ENCODE results near the gene SPN.
"Not testable (repeated sequence)": the region's sequence is repeated elsewhere in the genome, so short reads cannot be mapped to it uniquely, and the experiment has no call there.

The SPN gene

GRCh38 chr16:29705030-29705429 is 42.0 kb downstream of the SPN start:
- no CpG with 5 or more reads among the region's 2 CpGs for WGBS
- no peak overlapping the region for H2AFZ ChIP-seq (ENCODE audit: low read depth, low read length)
- DNase-seq, result no peak
- H3K18ac ChIP-seq (ENCODE audit: low read depth in 1 of 2, low read length in 2 of 2), result no peak overlapping the region
- no peak overlapping the region for H4K8ac ChIP-seq (ENCODE audit: low read length)
- H3K79me1 ChIP-seq (replicated peaks; ENCODE audit: low read length, poor library complexity, severe bottlenecking), result no peaks in the 10 kb centered on the region
- no peak overlapping the region for H2AK5ac ChIP-seq (ENCODE audit: low read length, severe bottlenecking)
- no peak overlapping the region for H3K14ac ChIP-seq (ENCODE audit: low read length in 2 of 2)
- H2BK5ac ChIP-seq (ENCODE audit: low read depth, low read length, poor library complexity, severe bottlenecking), result no peak overlapping the region
- no peak overlapping the region for H2BK15ac ChIP-seq (ENCODE audit: low read depth, poor library complexity, severe bottlenecking)
- H3K27me3 ChIP-seq (ENCODE audit: control insufficient read depth in 1 of 2, insufficient read depth in 1 of 2, low read length in 2 of 2), result peaks cover 0 to 8% of the 10 kb centered on the region in 2 experiments
- H2BK120ac ChIP-seq (ENCODE audit: low read depth, low read length), result no peak overlapping the region
- H2BK12ac ChIP-seq (ENCODE audit: low read length in 2 of 2), result no peak overlapping the region
- H3K4me1 ChIP-seq (ENCODE audit: control insufficient read depth, insufficient read depth, low read depth, low read length), result peaks cover 15% of the 10 kb centered on the region
- H3K9ac ChIP-seq (ENCODE audit: low read length), result no peak overlapping the region
- no peak overlapping the region for H3K4me2 ChIP-seq (ENCODE audit: low read length, poor library complexity, severe bottlenecking)
- no peaks in the 10 kb centered on the region for H3K9me3 ChIP-seq (ENCODE audit: control insufficient read depth, low read length)
- no peak overlapping the region for H4K91ac ChIP-seq (ENCODE audit: low read length)
- no peak overlapping the region for H3K4me3 ChIP-seq (ENCODE audit: insufficient read depth in 1 of 2, low read depth in 1 of 2, low read length in 2 of 2)
- no peak overlapping the region for H3K4ac ChIP-seq (ENCODE audit: low read depth in 1 of 2, low read length in 2 of 2)
- no peak overlapping the region for H3K23ac ChIP-seq (ENCODE audit: low read length in 2 of 2)
- no peaks in the 10 kb centered on the region for H3K36me3 ChIP-seq (ENCODE audit: control insufficient read depth in 1 of 2, insufficient read depth in 2 of 2, low read depth in 1 of 2, low read length in 2 of 2)
- H3K27ac ChIP-seq (ENCODE audit: low read length, poor library complexity, severe bottlenecking), result no peak overlapping the region

GRCh38 chr16:29707160-29707559 is 44.1 kb downstream of the SPN start:
- not testable (repeated sequence) for H2BK15ac ChIP-seq (ENCODE audit: low read depth, poor library complexity, severe bottlenecking); H3K79me1 ChIP-seq (replicated peaks; ENCODE audit: low read length, poor library complexity, severe bottlenecking); H3K18ac ChIP-seq (ENCODE audit: low read depth in 1 of 2, low read length in 2 of 2); H3K27me3 ChIP-seq (ENCODE audit: control insufficient read depth in 1 of 2, insufficient read depth in 1 of 2, low read length in 2 of 2); H3K4me1 ChIP-seq (ENCODE audit: control insufficient read depth, insufficient read depth, low read depth, low read length); H2BK12ac ChIP-seq (ENCODE audit: low read length in 2 of 2); DNase-seq; H3K4me3 ChIP-seq (ENCODE audit: insufficient read depth in 1 of 2, low read depth in 1 of 2, low read length in 2 of 2); H4K8ac ChIP-seq (ENCODE audit: low read length); H3K4me2 ChIP-seq (ENCODE audit: low read length, poor library complexity, severe bottlenecking); H2BK120ac ChIP-seq (ENCODE audit: low read depth, low read length); H3K23ac ChIP-seq (ENCODE audit: low read length in 2 of 2); H3K9ac ChIP-seq (ENCODE audit: low read length); H3K36me3 ChIP-seq (ENCODE audit: control insufficient read depth in 1 of 2, insufficient read depth in 2 of 2, low read depth in 1 of 2, low read length in 2 of 2); H3K14ac ChIP-seq (ENCODE audit: low read length in 2 of 2); H2BK5ac ChIP-seq (ENCODE audit: low read depth, low read length, poor library complexity, severe bottlenecking); H3K4ac ChIP-seq (ENCODE audit: low read depth in 1 of 2, low read length in 2 of 2); H3K27ac ChIP-seq (ENCODE audit: low read length, poor library complexity, severe bottlenecking); H2AK5ac ChIP-seq (ENCODE audit: low read length, severe bottlenecking); H4K91ac ChIP-seq (ENCODE audit: low read length); H2AFZ ChIP-seq (ENCODE audit: low read depth, low read length); H3K9me3 ChIP-seq (ENCODE audit: control insufficient read depth, low read length)
- no CpG with 5 or more reads among the region's 1 CpG for WGBS

GRCh38 chr16:29708917-29709600 is 46.0 kb downstream of the SPN start:
- Histone ChIP-seq H3K27ac (ENCODE audit: low read length, poor library complexity, severe bottlenecking) (no peak overlapping the region), H3K18ac (ENCODE audit: low read depth in 1 of 2, low read length in 2 of 2) (no peak overlapping the region), H2BK120ac (ENCODE audit: low read depth, low read length) (no peak overlapping the region), H3K14ac (ENCODE audit: low read length in 2 of 2) (no peak overlapping the region), H3K4me2 (ENCODE audit: low read length, poor library complexity, severe bottlenecking) (no peak overlapping the region), H3K27me3 (ENCODE audit: control insufficient read depth in 1 of 2, insufficient read depth in 1 of 2, low read length in 2 of 2) (peaks cover 0 to 8% of the 10 kb centered on the region in 2 experiments), H3K36me3 (ENCODE audit: control insufficient read depth in 1 of 2, insufficient read depth in 2 of 2, low read depth in 1 of 2, low read length in 2 of 2) (no peaks in the 10 kb centered on the region), H4K8ac (ENCODE audit: low read length) (no peak overlapping the region), H2BK5ac (ENCODE audit: low read depth, low read length, poor library complexity, severe bottlenecking) (no peak overlapping the region), H3K9me3 (ENCODE audit: control insufficient read depth, low read length) (no peaks in the 10 kb centered on the region), H2BK12ac (ENCODE audit: low read length in 2 of 2) (no peak overlapping the region), H3K9ac (ENCODE audit: low read length) (no peak overlapping the region), H2BK15ac (ENCODE audit: low read depth, poor library complexity, severe bottlenecking) (no peak overlapping the region), H3K79me1 (replicated peaks; ENCODE audit: low read length, poor library complexity, severe bottlenecking) (no peaks in the 10 kb centered on the region), H3K23ac (ENCODE audit: low read length in 2 of 2) (no peak overlapping the region), H3K4me3 (ENCODE audit: insufficient read depth in 1 of 2, low read depth in 1 of 2, low read length in 2 of 2) (no peak overlapping the region), H2AFZ (ENCODE audit: low read depth, low read length) (no peak overlapping the region), H4K91ac (ENCODE audit: low read length) (no peak overlapping the region), H3K4me1 (ENCODE audit: control insufficient read depth, insufficient read depth, low read depth, low read length) (peaks cover 8% of the 10 kb centered on the region), H3K4ac (ENCODE audit: low read depth in 1 of 2, low read length in 2 of 2) (no peak overlapping the region), H2AK5ac (ENCODE audit: low read length, severe bottlenecking) (peak overlapping the region; percentile 87)
- no peak for DNase-seq
- 35% methylated on average over 15 of the region's 16 CpGs for WGBS

- not testable (repeated sequence) for H3K4me2 ChIP-seq (ENCODE audit: low read length, poor library complexity, severe bottlenecking); H2BK5ac ChIP-seq (ENCODE audit: low read depth, low read length, poor library complexity, severe bottlenecking); H3K27me3 ChIP-seq (ENCODE audit: control insufficient read depth in 1 of 2, insufficient read depth in 1 of 2, low read length in 2 of 2); H3K4me3 ChIP-seq (ENCODE audit: insufficient read depth in 1 of 2, low read depth in 1 of 2, low read length in 2 of 2); H3K36me3 ChIP-seq (ENCODE audit: control insufficient read depth in 1 of 2, insufficient read depth in 2 of 2, low read depth in 1 of 2, low read length in 2 of 2); H3K9me3 ChIP-seq (ENCODE audit: control insufficient read depth, low read length); H3K4me1 ChIP-seq (ENCODE audit: control insufficient read depth, insufficient read depth, low read depth, low read length); DNase-seq; H4K91ac ChIP-seq (ENCODE audit: low read length); H2AK5ac ChIP-seq (ENCODE audit: low read length, severe bottlenecking); H2AFZ ChIP-seq (ENCODE audit: low read depth, low read length); H2BK120ac ChIP-seq (ENCODE audit: low read depth, low read length); H3K14ac ChIP-seq (ENCODE audit: low read length in 2 of 2); H3K9ac ChIP-seq (ENCODE audit: low read length); H3K23ac ChIP-seq (ENCODE audit: low read length in 2 of 2); H3K27ac ChIP-seq (ENCODE audit: low read length, poor library complexity, severe bottlenecking); H3K18ac ChIP-seq (ENCODE audit: low read depth in 1 of 2, low read length in 2 of 2); H3K4ac ChIP-seq (ENCODE audit: low read depth in 1 of 2, low read length in 2 of 2); H2BK12ac ChIP-seq (ENCODE audit: low read length in 2 of 2); H2BK15ac ChIP-seq (ENCODE audit: low read depth, poor library complexity, severe bottlenecking); H3K79me1 ChIP-seq (replicated peaks; ENCODE audit: low read length, poor library complexity, severe bottlenecking); H4K8ac ChIP-seq (ENCODE audit: low read length)
- 20% methylated on average over 6 of the region's 6 CpGs for WGBS
These were observed 46.6 kb downstream of the SPN start for GRCh38 chr16:29709657-29710056.
